ENCODE data around the gene KRTAP4-5.
"Not testable (repeated sequence)": the region's sequence is repeated elsewhere in the genome, so short reads cannot be mapped to it uniquely, and the experiment has no call there.

The KRTAP4-5 gene

DNA sequence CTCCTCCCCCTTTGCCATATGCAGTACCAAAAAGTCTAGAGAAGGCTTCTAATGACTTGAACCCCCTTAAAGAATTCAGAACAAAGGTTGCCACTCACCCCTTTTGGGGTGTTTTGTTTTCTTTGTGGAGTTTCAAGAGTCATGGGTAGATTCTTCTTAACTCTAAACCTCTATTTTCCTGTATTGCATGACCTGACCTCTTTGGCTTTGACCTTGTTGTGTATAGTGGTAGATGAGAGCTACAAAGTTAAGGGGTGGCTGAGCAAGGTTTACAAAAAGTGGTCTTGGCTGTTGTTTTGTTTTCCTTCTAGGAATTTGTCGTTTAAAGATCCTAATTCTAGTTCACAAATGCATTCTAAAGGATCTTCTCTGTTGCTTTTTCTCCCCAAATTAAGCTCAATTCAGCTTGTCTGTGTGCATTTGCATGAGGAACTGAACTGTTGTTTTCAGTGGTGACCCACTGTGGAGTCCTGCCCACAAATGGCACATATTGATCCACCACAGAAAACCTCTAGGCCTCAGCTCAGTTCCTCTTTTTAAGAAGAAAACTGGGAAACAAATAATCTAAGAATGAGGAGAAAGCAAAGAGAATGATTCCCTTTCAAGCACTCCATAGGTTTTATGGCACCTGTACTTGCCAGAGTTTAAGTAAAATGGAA lies 40.8 kb downstream of the KRTAP4-5 start:
- not testable (repeated sequence) for DNase-seq (ENCODE audit: low spot score)

DNA sequence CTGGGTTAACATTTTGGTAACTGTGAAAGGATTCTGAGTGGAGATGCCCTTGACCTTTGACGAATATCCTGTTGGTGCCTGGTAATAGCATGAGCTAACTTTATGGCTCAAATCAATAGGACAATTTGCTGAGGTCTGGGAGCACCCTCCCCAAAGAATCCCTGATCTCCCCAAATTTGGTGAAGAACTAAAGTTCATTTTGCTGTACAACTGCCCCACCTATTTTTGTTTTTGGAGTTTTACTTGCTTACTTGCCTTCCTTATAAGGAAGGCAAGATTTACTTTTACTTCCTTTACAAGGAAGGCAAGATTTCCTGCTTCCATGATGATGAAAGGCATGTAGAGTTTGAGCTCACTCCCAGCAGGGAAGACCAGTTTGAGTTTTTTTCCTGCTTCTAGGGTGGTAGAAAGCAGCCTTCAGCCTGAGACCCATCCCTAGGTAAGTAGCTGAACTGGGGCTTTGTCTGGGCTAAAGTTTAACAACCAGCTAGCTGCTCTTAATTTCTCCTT lies 41.6 kb downstream of the KRTAP4-5 start:
- DNase-seq (ENCODE audit: low spot score): no peak

- not testable (repeated sequence) for DNase-seq (ENCODE audit: low spot score)
Measured at GRCh38 chr17:41105347-41105746, 44.3 kb downstream of the KRTAP4-5 start, which contains the start of gene KRTAP4-9. KRTAP4-9 (plus strand) TSS chr17:41105389; CDS start chr17:41105389, 0 bp downstream.

DNA sequence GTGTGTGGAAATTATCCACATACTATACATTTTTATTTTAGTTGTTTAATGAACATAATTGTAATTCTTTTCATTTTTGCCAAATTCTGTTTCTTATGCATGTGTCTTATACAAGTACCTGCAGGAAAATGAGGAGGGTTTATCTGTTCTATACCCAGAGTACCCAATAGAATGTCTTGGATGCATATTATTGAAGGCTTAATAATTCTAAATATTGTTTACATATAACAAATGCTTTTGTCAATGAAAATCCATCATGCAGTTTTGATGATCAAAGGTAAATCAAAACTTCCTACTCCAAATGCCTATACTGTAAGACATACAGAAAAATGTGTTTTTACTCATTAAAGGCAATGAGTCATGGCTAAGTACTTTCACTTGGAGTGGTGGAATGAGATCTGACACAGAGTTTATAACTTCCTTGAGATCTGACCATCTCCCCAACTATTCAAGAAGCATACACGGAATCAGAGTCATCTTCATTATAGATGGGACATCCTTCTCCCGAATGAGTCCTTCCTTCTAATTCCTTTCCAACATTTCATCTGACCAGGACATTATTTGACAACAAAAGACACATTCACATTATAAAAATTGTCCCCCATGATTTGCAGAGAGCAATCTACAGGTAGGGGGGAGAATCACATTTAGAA lies 45.1 kb downstream of the KRTAP4-5 start:
- DNase-seq (ENCODE audit: low spot score): not testable (repeated sequence)

DNA sequence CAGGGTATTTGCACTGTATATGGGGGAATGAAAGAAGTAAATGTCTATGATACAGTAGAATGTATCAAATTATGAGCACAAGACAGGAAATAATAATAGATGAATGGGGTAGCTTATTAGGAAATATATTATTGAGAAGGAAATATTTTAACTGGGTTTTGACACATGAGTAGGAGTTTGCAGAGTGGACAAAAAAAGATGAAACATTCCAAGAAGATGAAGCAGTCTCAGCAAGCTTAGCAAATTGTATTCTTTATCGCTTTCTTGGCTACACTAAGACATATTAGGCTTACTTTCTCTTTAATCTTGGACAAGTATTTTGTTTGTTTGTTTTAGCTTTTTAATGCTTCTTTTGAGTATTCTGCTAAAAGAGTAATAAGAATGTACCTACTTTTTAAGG lies 45.7 kb downstream of the KRTAP4-5 start:
- DNase-seq (ENCODE audit: low spot score): no peak

DNA sequence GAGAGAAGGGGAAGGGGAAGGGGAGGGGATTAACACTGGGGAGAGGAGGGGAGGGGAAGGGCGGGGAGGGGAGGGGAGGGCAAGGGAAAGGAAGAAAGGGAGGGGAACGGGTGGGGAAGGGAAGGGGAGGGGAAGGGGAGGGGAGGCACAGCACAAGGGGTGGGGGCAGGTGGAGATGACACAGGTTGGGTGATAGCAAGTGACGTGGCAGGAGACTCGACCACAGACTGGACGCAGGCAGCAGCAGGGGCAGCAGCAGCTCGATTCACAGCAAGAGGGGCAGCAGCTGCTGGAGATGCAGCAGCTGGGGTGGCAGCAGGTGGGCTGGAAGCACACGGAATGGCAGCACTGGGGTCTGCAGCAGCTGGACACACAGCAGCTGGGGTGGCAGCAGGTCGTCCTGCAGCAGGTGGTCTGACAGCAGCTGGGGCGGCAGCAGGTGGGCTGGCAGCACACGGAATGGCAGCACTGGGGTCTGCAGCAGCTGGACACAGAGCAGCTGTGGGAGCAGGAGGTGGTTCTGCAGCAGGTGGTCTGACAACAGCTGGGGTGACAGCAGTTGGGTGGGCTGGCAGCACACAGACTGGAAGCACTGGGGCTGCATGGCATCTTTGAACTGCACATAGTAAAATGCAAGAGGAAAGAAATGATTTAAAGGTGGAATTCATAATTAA lies 47.9 kb downstream of the KRTAP4-5 start, which contains the start of gene KRTAP4-16:
Gene KRTAP4-16, minus strand, starts transcription at position 624 of the 674 bp plus-strand sequence. Its CDS starts 0 bp downstream, at position 624.
- DNase-seq (ENCODE audit: low spot score): no peak

- not testable (repeated sequence) for DNase-seq (ENCODE audit: low spot score)
Measured at GRCh38 chr17:41099682-41100480, 49.7 kb downstream of the KRTAP4-5 start.

Data from pons (tissue), 1 donor.